Measurements from ENCODE around the gene TRIM59.
A peak's percentile ranks its signal among the peaks of the same experiment; 100 is the strongest.

The TRIM59 gene

DNA sequence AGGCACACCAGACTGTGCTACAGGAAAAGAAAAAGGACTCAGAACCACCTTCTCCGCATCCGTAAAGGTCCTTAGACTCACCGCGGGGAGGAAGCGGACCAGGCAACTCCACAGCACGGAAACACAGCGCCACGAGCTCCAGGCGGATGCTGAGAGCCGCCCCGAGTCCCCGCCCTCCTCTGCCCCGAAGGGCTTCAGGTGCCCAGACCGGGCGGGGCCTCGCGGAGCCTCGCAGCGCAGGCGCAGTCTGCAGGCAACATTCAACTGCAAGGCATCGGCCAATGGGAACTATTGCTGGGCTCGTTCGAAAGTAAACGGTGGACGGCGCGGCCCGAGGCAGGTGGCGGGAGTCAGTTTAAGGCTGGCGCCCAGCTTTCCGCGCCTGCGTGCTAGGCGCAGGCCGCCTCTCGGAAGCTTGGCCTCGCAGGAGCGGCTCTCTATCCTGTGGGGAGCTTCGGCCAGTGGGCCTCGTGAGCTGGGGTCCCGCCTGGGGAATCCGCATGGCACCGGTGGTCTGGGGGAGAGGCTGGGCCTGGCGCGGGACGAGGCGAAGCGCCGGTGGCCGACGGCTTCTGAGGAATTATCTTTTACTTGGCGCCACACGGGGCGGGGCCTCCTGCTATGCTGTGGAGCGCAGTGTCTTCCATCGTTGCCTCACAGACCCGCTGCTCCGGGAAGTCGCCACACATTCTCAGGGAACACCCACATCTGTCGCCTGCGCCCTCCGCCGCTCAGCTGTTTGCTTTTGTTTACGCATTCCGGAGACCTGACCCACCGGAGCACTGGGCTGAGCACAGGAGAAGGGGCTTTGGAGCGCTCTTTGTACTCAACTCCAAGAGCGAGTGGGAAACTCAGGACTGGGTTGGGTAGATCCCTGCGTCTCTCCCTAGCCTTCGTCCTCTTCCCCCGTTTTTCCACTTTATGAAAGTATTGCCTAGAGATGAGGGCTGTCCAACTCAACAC, at the start of gene TRIM59:
TSS of gene TRIM59 (minus strand) at position 151 of the 963 bp plus-strand sequence. CDS start 10,603 bp downstream, outside the sequence.
- peak; percentile 95 to 97 for DNase-seq (ENCODE audit: low read depth in 2 of 2)

DNA sequence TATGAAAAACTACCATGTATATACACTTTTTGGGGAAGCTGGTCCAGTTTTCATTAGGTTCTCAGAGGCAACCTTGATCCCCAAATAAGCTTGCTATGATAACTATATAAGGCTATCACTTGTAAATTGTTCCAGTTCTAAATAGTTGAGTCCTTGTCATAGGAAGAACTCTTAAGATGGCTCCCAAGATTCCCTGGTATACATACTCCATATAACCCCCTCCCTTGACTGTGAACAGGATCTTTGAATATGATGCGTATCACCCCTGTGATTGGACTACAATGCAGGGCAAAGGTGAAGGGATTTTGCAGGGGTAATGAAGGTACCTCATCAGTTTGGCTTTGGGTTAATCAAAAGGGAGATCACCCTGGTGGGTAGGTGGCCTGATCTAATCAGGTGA, 48.6 kb upstream of the TRIM59 start:
- no peak for DNase-seq (ENCODE audit: low read depth in 2 of 2)

GRCh38 chr3:160490166-160490565, 40.6 kb upstream of the TRIM59 start:
- no peak for DNase-seq (ENCODE audit: low read depth in 2 of 2)

- no peak for DNase-seq (ENCODE audit: low read depth in 2 of 2)
Measured at GRCh38 chr3:160486459-160486869, 36.9 kb upstream of the TRIM59 start.

- DNase-seq (ENCODE audit: low read depth in 2 of 2): no peak
Measured at GRCh38 chr3:160482796-160483195, 33.2 kb upstream of the TRIM59 start.

DNA sequence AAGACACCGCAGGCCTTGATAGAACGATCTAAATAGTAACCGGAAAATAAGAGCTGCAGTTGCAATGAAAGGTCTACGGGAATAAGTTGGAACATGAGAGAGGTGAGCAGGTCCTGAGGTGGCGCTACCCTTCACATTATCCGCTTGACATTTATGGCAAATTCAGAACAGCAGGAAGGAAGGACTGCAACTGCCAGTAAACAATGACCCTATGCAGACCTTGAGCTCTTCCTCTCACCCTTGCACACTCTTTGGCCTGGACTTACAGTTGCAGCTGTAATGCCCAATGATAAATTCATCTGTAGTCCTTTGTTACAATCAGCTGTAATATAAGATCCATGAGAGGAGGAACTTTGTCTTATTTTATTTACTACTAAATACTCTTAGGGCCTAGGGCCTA, 32.3 kb upstream of the TRIM59 start:
- no peak for DNase-seq (ENCODE audit: low read depth in 2 of 2)

DNA sequence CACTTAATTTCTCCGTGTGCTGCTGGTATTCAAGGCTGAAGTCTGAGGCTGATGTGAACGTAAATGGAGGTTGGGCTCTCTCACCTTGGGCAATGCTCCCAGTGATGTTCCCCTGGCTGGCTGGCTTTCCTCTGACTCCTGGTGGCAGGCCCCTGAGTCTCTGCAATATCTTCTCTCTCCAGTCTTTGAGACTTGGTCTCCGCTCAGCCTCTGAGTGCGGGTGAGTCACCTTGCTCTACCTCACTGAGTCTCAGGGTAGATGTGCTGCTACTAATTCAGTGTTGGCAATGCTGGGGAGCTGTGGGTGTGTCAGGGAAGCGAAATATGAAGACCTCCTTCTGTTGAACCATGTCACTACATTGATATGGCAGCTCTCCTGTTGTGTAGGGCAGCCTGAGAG, 31.3 kb upstream of the TRIM59 start:
- no peak for DNase-seq (ENCODE audit: low read depth in 2 of 2)

DNA sequence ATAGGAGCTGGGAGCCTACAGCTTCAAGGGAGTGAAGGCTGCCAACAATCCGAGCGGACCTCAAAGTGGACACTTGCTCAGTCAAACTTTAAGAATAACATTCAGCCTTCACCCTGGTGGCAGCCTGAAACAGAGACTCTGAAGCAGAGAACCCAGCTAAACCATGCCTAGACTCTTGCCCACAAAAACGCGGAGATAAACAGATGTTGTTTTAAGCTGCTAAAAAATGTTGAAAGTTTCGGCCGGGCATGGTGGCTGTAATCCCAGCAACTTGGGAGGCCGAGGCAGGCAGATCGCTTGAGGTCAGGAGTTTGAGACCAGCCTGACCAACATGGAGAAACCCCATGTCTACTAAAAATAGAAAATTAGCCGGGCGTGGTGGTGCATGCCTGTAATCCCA, 29.8 kb upstream of the TRIM59 start:
- DNase-seq (ENCODE audit: low read depth in 2 of 2): no peak

DNA sequence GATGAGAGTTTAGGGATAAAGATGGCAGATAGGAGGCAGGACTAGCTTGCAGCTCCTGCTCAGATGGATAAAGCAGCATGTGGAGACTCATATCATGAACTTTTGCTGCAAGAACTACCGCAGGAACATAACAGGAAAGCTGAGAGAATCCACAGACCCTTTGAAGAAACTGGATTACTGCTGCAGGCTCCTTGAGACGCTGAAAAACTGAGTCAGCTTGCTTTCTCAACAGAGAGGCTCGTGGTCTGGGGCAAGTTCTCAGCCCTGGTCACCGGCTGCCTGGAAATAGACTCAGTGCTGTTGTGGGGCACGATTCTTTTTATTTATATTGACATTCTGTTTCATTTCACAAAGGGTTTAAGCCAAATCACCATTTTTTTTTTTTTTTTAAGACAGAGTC, 28.8 kb upstream of the TRIM59 start:
- DNase-seq (ENCODE audit: low read depth in 2 of 2): no peak

GRCh38 chr3:160477750-160478149, 28.2 kb upstream of the TRIM59 start:
- DNase-seq (ENCODE audit: low read depth in 2 of 2): no peak

- no peak for DNase-seq (ENCODE audit: low read depth in 2 of 2)
Measured at GRCh38 chr3:160475884-160476283, 26.3 kb upstream of the TRIM59 start.

- no peak for DNase-seq (ENCODE audit: low read depth in 2 of 2)
Measured at GRCh38 chr3:160475153-160475552, 25.6 kb upstream of the TRIM59 start.

GRCh38 chr3:160474416-160474838, 24.8 kb upstream of the TRIM59 start:
- DNase-seq (ENCODE audit: low read depth in 2 of 2): no peak

DNA sequence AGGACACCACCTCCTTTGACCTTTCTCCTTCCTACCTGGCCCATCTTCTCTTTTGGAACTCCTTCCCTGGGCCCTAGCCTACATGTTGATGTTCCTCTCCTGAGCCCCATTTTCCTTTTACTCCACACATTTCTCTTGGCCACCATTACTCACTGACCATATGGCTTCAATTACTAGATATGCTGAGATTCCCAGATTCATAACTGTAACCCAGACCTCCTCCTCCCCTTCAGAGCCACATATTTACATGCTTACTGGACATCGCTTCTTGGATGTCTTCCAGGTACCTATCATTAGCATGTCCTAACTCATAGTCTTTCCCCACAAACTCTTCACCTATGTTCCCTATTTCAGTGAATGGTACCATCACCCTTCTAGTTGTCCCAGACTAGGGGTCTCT, 24.4 kb upstream of the TRIM59 start:
- no peak for DNase-seq (ENCODE audit: low read depth in 2 of 2)

DNA sequence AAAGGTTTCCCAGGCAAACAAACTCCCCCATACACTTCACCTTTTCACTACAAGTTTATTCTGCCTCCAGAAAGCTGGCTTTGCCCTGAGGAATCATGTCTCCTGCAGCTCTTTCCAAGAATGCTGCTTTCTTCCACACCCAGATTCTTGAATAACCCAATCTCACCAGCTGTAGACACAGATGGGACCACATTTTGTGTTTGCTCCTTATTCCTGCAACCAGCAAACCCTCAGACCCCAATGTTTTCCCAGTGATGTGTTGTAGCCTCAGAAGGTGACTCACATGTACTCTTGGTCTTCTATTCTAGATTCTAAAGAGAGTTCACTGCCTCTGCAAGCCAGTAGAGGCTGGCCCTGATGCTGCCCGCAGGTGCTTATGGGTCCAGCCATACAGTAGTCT, 23.6 kb upstream of the TRIM59 start:
- DNase-seq (ENCODE audit: low read depth in 2 of 2): no peak

GRCh38 chr3:160472344-160472743, 22.8 kb upstream of the TRIM59 start:
- no peak for DNase-seq (ENCODE audit: low read depth in 2 of 2)

GRCh38 chr3:160471892-160472291, 22.3 kb upstream of the TRIM59 start:
- no peak for DNase-seq (ENCODE audit: low read depth in 2 of 2)

GRCh38 chr3:160470181-160470580, 20.6 kb upstream of the TRIM59 start:
- no peak for DNase-seq (ENCODE audit: low read depth in 2 of 2)

DNA sequence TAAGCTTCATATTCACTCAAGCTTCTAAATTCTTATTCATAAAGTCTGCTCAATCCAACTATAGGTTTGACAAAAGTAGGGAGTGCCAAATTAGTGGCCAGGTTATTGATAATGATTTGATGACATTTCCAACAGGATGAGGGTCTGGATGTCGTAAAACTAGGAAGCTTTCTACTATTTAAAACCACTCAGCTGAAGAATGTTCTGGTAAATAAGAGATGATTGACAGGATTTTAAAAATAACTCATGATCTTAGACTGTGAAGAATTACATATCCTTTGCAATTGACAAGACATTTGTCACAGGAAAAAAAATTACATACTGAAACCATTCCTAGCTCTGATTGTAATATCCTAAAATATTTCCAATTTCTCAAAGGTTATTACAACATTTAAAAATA, 15.4 kb upstream of the TRIM59 start:
- DNase-seq (ENCODE audit: low read depth in 2 of 2): no peak

- DNase-seq (ENCODE audit: low read depth in 2 of 2): no peak
Measured at GRCh38 chr3:160464321-160464720, 14.7 kb upstream of the TRIM59 start.

DNA sequence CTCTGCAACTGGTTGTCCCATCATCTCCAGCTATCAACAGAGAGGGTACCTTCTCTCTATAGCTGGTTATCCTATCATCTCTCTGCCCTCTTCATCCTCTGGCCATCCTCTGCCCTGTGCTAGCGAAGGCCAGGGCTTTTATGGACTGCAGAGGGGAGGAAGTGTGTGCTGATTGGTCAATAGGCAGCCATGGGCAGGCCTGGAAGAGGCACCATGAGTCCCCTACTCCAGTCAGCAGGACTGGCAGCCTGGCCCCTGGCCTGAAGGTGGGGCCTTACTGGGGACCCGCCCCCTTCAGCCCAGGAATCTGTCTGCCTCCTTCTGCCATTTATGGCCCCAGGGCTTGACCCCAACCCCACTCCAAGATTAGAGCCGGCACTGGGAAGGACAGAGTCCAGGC, 10.4 kb upstream of the TRIM59 start:
- DNase-seq (ENCODE audit: low read depth in 2 of 2): no peak

DNA sequence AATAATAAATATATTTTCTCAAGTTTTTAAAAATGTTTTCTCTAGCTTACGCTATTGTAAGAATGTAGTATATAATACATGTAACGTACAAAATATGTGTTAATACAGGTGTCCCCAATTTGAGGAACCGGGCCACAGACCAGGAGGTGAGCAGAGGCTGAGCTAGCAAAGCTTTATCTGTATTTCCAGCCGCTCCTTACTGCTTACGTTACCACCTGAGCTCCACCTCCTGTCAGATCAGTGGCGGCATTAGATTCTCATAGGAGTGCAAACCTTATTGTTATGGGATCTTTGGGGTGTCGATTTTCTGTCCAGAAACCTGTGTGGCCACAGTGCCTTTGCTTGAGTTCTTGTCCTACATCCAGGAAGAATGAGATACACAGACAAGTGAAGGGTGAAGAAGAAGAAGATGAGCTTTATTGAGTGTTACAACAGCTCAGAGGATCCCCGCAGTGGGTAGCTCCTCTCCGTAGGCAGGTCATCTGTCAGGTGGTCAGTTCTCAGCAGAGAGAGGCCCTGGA, 9.9 kb upstream of the TRIM59 start:
- DNase-seq (ENCODE audit: low read depth in 2 of 2): no peak

- no peak for DNase-seq (ENCODE audit: low read depth in 2 of 2)
Measured at GRCh38 chr3:160458151-160458550, 8.6 kb upstream of the TRIM59 start.
